SK-N-SH (cell line): ENCODE results near the gene DOCK3. TPM values are rescaled to one million over a fixed set of nuclear protein-coding genes. Genes with fewer than 3 reads are reported as not detected.
"Not testable (repeated sequence)": the region's sequence is repeated elsewhere in the genome, so short reads cannot be mapped to it uniquely, and the experiment has no call there.

Experiments used
- CTCF ChIA-PET: fragments of 300-600, 350-600 bp; formaldehyde crosslinking; extraction: SDS; loops from one replicate; lab custom pipeline; 2021; lab: Yijun Ruan, JAX
- POLR2A ChIA-PET: fragments of 350-600 bp; sonication (Branson Sonifier 250); formaldehyde crosslinking; extraction: SDS; loops from one replicate; lab custom pipeline; 2020; ENCODE audit warnings: antibody characterized with exemption, inconsistent platforms; lab: Yijun Ruan, JAX
- DNase-seq: peaks from one replicate; pipeline ENCODE4 v3.0.0; 2012
- H2AFZ ChIP-seq: fragments of 200-600 bp; sonication (generic); 2 replicates; pipeline ENCODE4 v1.8.1; 2016; ENCODE audit warnings: antibody characterized with exemption, mild to moderate bottlenecking, low read depth
- H3F3A ChIP-seq: fragments of 200-600 bp; sonication (generic); replicated peaks from 2 replicates; pipeline ENCODE3; 2016; ENCODE audit warnings: antibody characterized with exemption, mild to moderate bottlenecking; ENCODE audit not compliant: insufficient read depth
- H3K27ac ChIP-seq, 2 experiments: fragments of 200-500 bp in 1 of 2; fragments of 200-600 bp in 1 of 2; sonication (Bioruptor generic) in 1 of 2; sonication (generic), shearing (Covaris generic) in 1 of 2; 2 replicates each; pipeline versions ENCODE4 v1.5.1 to v1.6.1; 2014 to 2016; ENCODE audit warnings: low read depth in 2 of 2, inconsistent platforms in 1 of 2, low read length in 1 of 2, mild to moderate bottlenecking in 1 of 2, mixed read lengths in 1 of 2
- H3K27me3 ChIP-seq: fragments of 200-600 bp; sonication (generic), shearing (Covaris generic); 2 replicates; pipeline ENCODE4 v1.6.1; 2016; ENCODE audit warnings: mixed run types; ENCODE audit not compliant: insufficient read depth
- H3K36me3 ChIP-seq, 2 experiments: fragments of 200-500 bp in 1 of 2; fragments of 200-600 bp in 1 of 2; sonication (Bioruptor generic) in 1 of 2; sonication (generic) in 1 of 2; replicated peaks in 1 of 2; 2 replicates each; pipeline versions ENCODE3 to v1.5.1; 2014 to 2016; ENCODE audit warnings: low read length in 1 of 2, mild to moderate bottlenecking in 1 of 2; ENCODE audit not compliant: insufficient read depth in 2 of 2, control insufficient read depth in 1 of 2
- H3K4me1 ChIP-seq, 2 experiments: fragments of 200-500 bp in 1 of 2; fragments of 200-600 bp in 1 of 2; sonication (Bioruptor generic) in 1 of 2; sonication (generic), shearing (Covaris generic) in 1 of 2; 2 replicates each; pipeline versions ENCODE4 v1.5.1 to v1.6.1; 2014 to 2016; ENCODE audit warnings: low read depth in 1 of 2, low read length in 1 of 2, mixed run types in 1 of 2; ENCODE audit not compliant: insufficient read depth in 2 of 2, control insufficient read depth in 1 of 2
- H3K4me2 ChIP-seq: fragments of 200-600 bp; sonication (generic), shearing (Covaris generic); 2 replicates; pipeline ENCODE4 v1.6.1; 2017; ENCODE audit warnings: mixed run types
- H3K4me3 ChIP-seq, 2 experiments: fragments of 200-500 bp in 1 of 2; fragments of 200-600 bp in 1 of 2; sonication (Bioruptor generic) in 1 of 2; sonication (generic), shearing (Covaris generic) in 1 of 2; 2 replicates each; pipeline versions ENCODE4 v1.5.1 to v1.8.1; 2014 to 2016; ENCODE audit warnings: low read depth in 2 of 2, inconsistent platforms in 1 of 2, low read length in 1 of 2, mild to moderate bottlenecking in 1 of 2, mixed read lengths in 1 of 2, moderate library complexity in 1 of 2
- H3K79me2 ChIP-seq: fragments of 200-600 bp; sonication (generic); 2 replicates; pipeline ENCODE4 v1.8.1; 2017; ENCODE audit warnings: mild to moderate bottlenecking; ENCODE audit not compliant: insufficient read depth
- H3K9ac ChIP-seq: fragments of 200-600 bp; sonication (generic); 2 replicates; pipeline ENCODE4 v1.6.1; 2017; ENCODE audit warnings: mixed run types
- H3K9me2 ChIP-seq: fragments of 200-600 bp; sonication (generic); 2 replicates; pipeline ENCODE4 v1.6.1; 2017; ENCODE audit warnings: mixed run types
- H3K9me3 ChIP-seq: fragments of 200-600 bp; sonication (generic); 2 replicates; pipeline ENCODE4 v1.6.1; 2017; ENCODE audit warnings: mixed run types, mild to moderate bottlenecking, moderate library complexity
- H4K20me1 ChIP-seq: fragments of 200-600 bp; sonication (generic); 2 replicates; pipeline ENCODE4 v1.6.1; 2017; ENCODE audit warnings: mild to moderate bottlenecking, mixed run types; ENCODE audit not compliant: insufficient read depth
- CHD2 ChIP-seq: fragments of 150-350 bp; IDR thresholded peaks from 2 replicates; pipeline ENCODE4 v1.6.1; 2018; ENCODE audit warnings: low read length; ENCODE audit not compliant: partially characterized antibody
- ELF1 ChIP-seq: IDR thresholded peaks from 2 replicates; pipeline ENCODE4 v1.4.0; 2012
- FOSL2 ChIP-seq: IDR thresholded peaks from 2 replicates; pipeline ENCODE4 v1.4.0; 2012; ENCODE audit warnings: low read depth, mild to moderate bottlenecking, moderate library complexity, borderline replicate concordance
- JUND ChIP-seq: IDR thresholded peaks from 2 replicates; pipeline ENCODE4 v1.4.0; 2012
- MEF2A ChIP-seq: IDR thresholded peaks from 2 replicates; pipeline ENCODE4 v1.4.0; 2012; ENCODE audit warnings: low read depth, borderline replicate concordance
- NFIC ChIP-seq: IDR thresholded peaks from 2 replicates; pipeline ENCODE4 v1.4.0; 2012; ENCODE audit warnings: borderline replicate concordance
- SMC3 ChIP-seq: IDR thresholded peaks from 2 replicates; pipeline ENCODE4 v1.6.1; 2012; ENCODE audit warnings: low read depth, low read length, improper control_type of control experiment
- WGBS: methylation state at CpG from one replicate; pipeline ENCODE4 v1.1.6; 2017; ENCODE audit warnings: low lambda C conversion rate; 5-methylcytosine and 5-hydroxymethylcytosine counted together
- polyA plus RNA-seq, 3 experiments: library from polyadenylated mRNA; depleted of rRNA; stranded (reverse); fragments of >200 nt; gene quantifications; 2 replicates each; pipeline ENCODE4 v1.2.3, GENCODE V29; 2012
- TF ChIP-seq, protein P1 (sequence below): fragments of 200-600 bp; sonication (generic); IDR thresholded peaks from 2 replicates; pipeline ENCODE4 v1.6.1; 2017; ENCODE audit warnings: antibody characterized with exemption, mild to moderate bottlenecking, moderate library complexity
- TF ChIP-seq, protein P2 (sequence below): fragments of 150-350 bp; IDR thresholded peaks from 2 replicates; pipeline ENCODE4 v1.6.1; 2017; ENCODE audit warnings: antibody characterized with exemption, low read length, low read depth, borderline replicate concordance
- TF ChIP-seq, protein P3 (sequence below): IDR thresholded peaks from 2 replicates; pipeline ENCODE4; 2012
- TF ChIP-seq, protein P4 (sequence below): fragments of 150-350 bp; IDR thresholded peaks from 2 replicates; pipeline ENCODE4 v1.6.1; 2016; ENCODE audit warnings: mild to moderate bottlenecking, low read depth, low read length

The DOCK3 gene
- polyA plus RNA-seq, 1 of the 3 experiments (the other 2 are of a cell fraction) = 0.05 TPM

DNA sequence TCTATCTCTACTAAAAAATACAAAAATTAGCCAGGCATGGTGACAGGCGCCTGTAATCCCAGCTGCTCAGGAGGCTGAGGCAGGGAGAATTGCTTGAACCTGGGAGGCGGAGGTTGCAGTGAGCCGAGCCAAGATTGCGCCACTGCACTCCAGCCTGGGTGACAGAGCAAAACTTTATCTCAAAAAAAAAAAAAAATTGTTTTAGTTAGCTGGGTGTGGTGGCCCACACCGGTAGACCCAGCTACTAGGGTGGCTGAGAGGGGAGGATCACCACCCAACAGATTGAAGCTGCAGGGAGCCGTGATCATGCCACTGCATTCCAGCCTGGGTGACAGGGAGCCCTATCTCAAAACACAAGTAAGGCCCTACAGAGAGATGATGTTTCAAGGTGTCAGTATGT lies 712.6 kb downstream of the DOCK3 start:
- Histone ChIP-seq H3K4me3 (peak overlapping the region in 1 of 2 experiments; percentile 84; a peak in 2 of 4 replicates), H3K4me2 (peak overlapping the region; percentile 91), H3F3A (peaks cover 36% of the 10 kb centered on the region), H3K79me2 (peaks cover 77% of the 10 kb centered on the region), H4K20me1 (peaks cover 13% of the 10 kb centered on the region), H3K36me3 (peaks cover 17 to 30% of the 10 kb centered on the region in 2 experiments), H3K4me1 (peaks cover 23 to 52% of the 10 kb centered on the region in 2 experiments)
- H3K27me3 ChIP-seq, DNase-seq, H3K9me2 ChIP-seq, H3K27ac ChIP-seq, H3K9me3 ChIP-seq, H3K9ac ChIP-seq, H2AFZ ChIP-seq: not testable (repeated sequence)
- CTCF ChIA-PET = interaction anchor here (1.0 to 3.5 kb wide), 6 partner anchors 9 to 816 kb away, joined by 3 to 37 read pairs (median 4); no protein-coding TSS in a partner anchor
- WGBS = 95% methylated on average over 6 of the region's 6 CpGs
- POLR2A ChIA-PET = interaction anchor here (1.3 kb wide), 1 partner anchor 10 kb away, joined by 3 read pairs; no protein-coding TSS in a partner anchor

DNA sequence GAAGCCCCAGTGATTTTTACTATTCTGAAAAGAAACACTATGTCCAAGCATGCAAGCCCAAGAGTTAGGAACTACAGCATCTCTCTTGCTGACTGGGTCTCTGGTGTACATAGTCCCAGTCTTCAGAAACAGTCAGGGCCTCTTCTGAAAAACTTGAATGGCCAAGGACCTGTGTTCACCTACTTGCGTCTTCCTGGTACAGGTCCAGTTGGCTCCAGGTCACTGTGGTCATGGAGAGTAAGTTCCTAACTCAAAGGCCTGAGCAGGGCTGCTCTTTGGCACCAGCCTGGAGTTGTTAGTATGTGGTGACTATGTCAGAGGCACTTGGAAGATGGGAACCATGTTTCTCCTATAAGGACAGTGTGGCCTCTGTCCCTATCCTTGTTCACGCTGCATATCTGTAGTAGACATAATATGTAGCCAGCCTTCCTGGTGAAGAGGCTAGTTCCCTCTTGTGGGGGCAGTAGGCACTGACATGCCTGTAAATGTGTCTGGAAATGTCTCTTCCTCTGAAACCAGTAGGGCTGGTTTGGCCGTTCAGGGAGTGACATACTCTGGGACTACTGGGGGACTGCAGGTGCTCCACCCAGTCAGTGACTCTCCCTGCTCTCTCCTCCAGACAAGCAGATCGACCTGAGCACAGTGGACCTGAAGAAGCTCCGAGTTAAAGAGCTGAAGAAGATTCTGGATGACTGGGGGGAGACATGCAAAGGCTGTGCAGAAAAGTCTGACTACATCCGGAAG lies 713.7 kb downstream of the DOCK3 start:
- H3K4me3 ChIP-seq = no peak overlapping the region; a peak in 1 of 4 replicates
- no peak overlapping the region for H3K9ac ChIP-seq
- 55% methylated on average over 3 of the region's 6 CpGs for WGBS
- peaks cover 24 to 60% of the 10 kb centered on the region in 2 experiments for H3K4me1 ChIP-seq
- H3K79me2 ChIP-seq = peaks cover 84% of the 10 kb centered on the region
- ChIA-PET POLR2A (interaction anchor here (1.3 kb wide), 1 partner anchor 9 kb away, joined by 3 read pairs; no protein-coding TSS in a partner anchor), CTCF (interaction anchor here (0.6 to 3.9 kb wide), 30 partner anchors 9 to 873 kb away, joined by 3 to 37 read pairs (median 4); partner anchors contain the start of genes CISH and DCAF1)
- H3K4me2 ChIP-seq = peak overlapping the region; percentile 91; the same call in 1 of the 2 replicates
- H3K36me3 ChIP-seq = peaks cover 28 to 42% of the 10 kb centered on the region in 2 experiments
- DNase-seq = no peak
- TF ChIP-seq, protein P1, sequence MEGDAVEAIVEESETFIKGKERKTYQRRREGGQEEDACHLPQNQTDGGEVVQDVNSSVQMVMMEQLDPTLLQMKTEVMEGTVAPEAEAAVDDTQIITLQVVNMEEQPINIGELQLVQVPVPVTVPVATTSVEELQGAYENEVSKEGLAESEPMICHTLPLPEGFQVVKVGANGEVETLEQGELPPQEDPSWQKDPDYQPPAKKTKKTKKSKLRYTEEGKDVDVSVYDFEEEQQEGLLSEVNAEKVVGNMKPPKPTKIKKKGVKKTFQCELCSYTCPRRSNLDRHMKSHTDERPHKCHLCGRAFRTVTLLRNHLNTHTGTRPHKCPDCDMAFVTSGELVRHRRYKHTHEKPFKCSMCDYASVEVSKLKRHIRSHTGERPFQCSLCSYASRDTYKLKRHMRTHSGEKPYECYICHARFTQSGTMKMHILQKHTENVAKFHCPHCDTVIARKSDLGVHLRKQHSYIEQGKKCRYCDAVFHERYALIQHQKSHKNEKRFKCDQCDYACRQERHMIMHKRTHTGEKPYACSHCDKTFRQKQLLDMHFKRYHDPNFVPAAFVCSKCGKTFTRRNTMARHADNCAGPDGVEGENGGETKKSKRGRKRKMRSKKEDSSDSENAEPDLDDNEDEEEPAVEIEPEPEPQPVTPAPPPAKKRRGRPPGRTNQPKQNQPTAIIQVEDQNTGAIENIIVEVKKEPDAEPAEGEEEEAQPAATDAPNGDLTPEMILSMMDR = no peak; the same call in 1 of the 2 replicates
- TF ChIP-seq JUND (no peak), NFIC (no peak), SMC3 (peak; percentile 18; the same call in 1 of the 2 replicates)
- H3F3A ChIP-seq = peaks cover 36% of the 10 kb centered on the region
- H3K9me3 ChIP-seq = no peaks in the 10 kb centered on the region
- no peaks in the 10 kb centered on the region for H3K27me3 ChIP-seq
- peaks cover 25% of the 10 kb centered on the region for H4K20me1 ChIP-seq
- 0 out of 4 replicates have a peak overlapping the region, but pooled peaks of 1 of the 2 experiments have one; percentile 9 for H3K27ac ChIP-seq
- no peaks in the 10 kb centered on the region for H3K9me2 ChIP-seq
- H2AFZ ChIP-seq = no peak overlapping the region

DNA sequence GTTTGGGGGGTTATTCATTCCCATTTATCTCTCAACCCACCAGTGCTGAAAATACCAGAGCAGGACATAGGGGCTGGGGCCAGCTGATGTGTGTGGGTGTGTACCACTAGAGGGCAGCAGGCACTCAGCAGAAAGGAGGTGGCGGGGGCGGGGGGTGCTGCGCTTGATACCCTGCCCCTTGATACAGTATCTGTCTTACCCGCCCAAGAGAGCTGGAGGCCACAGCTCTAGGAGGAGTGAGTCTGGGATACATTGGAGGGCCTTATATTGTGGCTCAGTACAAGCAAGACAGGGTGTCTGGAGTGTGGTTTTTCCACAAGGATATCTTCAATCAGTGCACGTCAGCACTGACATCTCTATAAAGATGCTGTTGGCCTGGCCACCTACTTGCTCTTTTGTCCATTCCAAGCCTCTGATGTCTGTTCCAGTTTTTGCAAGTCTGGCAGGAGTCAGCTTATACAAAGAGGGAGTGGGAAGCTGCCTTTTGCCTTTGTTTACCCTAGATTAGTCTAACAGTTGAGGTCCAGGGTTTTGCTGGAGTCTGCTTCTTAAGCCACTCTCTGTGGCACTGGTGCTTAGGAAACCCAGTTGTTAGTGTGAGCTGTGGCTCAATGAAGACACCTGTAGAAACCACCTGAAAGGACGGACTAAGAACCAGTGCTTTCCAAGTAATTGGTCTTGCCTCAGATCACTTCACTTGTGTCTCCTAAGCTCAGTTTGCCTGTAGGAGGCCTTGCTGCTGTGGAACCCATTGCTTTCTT lies 714.9 kb downstream of the DOCK3 start:
- CTCF ChIA-PET = interaction anchor here (0.6 to 3.9 kb wide), 53 partner anchors 11 to 1032 kb away, joined by 3 to 37 read pairs (median 3); partner anchors contain the start of genes CISH, DCAF1 and HEMK1
- WGBS = 45% methylated on average over 5 of the region's 6 CpGs
- Histone ChIP-seq H3K9me2 (no peaks in the 10 kb centered on the region), H3K9me3 (no peaks in the 10 kb centered on the region), H3K9ac (no peak overlapping the region), H3K79me2 (peaks cover 84% of the 10 kb centered on the region), H3K4me3 (no peak overlapping the region), H2AFZ (no peak overlapping the region), H3F3A (peaks cover 42% of the 10 kb centered on the region), H3K4me1 (peaks cover 25 to 67% of the 10 kb centered on the region in 2 experiments), H3K36me3 (peaks cover 38 to 53% of the 10 kb centered on the region in 2 experiments), H4K20me1 (peaks cover 37% of the 10 kb centered on the region), H3K27ac (peak overlapping the region in 1 of 2 experiments; percentile 81; a peak in 2 of 4 replicates), H3K27me3 (no peaks in the 10 kb centered on the region), H3K4me2 (no peak overlapping the region)
- DNase-seq = peak; percentile 84
- POLR2A ChIA-PET = interaction anchor here (0.6 kb wide), 1 partner anchor 593 kb away, joined by 3 read pairs; no protein-coding TSS in a partner anchor
- TF ChIP-seq MEF2A (no peak), CHD2 (no peak), ELF1 (no peak), FOSL2 (no peak)
- TF ChIP-seq, protein P2, sequence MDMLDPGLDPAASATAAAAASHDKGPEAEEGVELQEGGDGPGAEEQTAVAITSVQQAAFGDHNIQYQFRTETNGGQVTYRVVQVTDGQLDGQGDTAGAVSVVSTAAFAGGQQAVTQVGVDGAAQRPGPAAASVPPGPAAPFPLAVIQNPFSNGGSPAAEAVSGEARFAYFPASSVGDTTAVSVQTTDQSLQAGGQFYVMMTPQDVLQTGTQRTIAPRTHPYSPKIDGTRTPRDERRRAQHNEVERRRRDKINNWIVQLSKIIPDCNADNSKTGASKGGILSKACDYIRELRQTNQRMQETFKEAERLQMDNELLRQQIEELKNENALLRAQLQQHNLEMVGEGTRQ = no peak
- TF ChIP-seq, protein P3, sequence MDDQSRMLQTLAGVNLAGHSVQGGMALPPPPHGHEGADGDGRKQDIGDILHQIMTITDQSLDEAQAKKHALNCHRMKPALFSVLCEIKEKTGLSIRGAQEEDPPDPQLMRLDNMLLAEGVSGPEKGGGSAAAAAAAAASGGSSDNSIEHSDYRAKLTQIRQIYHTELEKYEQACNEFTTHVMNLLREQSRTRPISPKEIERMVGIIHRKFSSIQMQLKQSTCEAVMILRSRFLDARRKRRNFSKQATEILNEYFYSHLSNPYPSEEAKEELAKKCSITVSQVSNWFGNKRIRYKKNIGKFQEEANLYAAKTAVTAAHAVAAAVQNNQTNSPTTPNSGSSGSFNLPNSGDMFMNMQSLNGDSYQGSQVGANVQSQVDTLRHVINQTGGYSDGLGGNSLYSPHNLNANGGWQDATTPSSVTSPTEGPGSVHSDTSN = no peak
- TF ChIP-seq, protein P4, sequence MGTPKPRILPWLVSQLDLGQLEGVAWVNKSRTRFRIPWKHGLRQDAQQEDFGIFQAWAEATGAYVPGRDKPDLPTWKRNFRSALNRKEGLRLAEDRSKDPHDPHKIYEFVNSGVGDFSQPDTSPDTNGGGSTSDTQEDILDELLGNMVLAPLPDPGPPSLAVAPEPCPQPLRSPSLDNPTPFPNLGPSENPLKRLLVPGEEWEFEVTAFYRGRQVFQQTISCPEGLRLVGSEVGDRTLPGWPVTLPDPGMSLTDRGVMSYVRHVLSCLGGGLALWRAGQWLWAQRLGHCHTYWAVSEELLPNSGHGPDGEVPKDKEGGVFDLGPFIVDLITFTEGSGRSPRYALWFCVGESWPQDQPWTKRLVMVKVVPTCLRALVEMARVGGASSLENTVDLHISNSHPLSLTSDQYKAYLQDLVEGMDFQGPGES = no peak
